HG02943 (cell line): ENCODE measurements around the gene CA5A.
"Not testable (repeated sequence)": the region's sequence is repeated elsewhere in the genome, so short reads cannot be mapped to it uniquely, and the experiment has no call there.

ENCODE experiments used
- ATAC-seq: cut with Tn5 transposase; IDR thresholded peaks from one replicate; pipeline ENCODE4 v1.9.1; 2021; ENCODE audit warnings: mild to moderate bottlenecking, low read depth, moderate library complexity; ENCODE audit not compliant: unreplicated experiment

CA5A gene

DNA sequence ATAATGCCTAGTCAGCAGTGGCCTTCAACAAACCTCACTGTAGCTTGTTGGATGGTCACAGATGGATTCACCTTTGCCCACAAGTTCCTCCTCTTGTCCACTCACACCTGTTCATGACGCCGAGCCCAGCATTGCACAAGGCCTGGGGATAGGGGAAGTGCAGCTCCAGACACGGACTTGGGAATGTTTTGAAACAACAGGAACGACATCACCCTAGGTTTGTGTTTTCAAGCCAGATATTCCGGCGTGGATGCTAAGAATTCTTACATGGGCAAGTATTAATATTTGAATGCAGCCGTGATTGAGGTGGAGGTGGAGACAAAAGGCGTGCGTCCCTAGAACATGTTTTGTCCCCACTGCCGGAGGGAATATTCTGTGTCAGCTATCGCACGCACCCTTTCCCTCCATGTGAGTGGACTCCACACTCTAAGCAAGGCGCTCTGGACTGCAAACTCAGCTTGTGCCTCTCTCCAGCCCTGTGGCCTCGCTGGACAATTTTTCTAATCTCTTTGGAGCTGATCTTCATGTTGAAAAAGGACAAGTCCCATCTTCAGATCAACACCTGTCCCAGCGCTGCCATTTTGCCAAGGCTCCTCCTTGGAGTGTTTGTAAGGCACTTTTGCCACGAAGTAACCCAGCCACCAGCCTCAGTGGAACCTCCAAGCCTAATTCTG lies 12.9 kb upstream of the CA5A start:
- no peak for ATAC-seq

DNA sequence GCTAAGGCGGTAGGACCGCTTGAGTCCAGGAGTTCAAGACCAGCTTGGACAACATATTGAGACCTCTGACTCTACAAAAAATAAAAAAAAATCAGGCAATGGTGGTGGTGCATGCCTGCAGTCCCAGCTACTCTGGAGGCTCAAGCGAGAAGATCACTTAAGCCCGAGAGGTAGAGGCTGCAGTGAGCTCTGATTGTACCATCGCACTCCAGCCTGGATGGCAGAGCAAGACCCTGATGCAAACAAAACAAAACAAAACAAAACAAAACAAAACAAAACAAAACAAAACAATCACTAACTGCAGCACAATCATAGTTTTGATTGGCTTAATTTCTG lies 12.4 kb upstream of the CA5A start:
- no peak for ATAC-seq

DNA sequence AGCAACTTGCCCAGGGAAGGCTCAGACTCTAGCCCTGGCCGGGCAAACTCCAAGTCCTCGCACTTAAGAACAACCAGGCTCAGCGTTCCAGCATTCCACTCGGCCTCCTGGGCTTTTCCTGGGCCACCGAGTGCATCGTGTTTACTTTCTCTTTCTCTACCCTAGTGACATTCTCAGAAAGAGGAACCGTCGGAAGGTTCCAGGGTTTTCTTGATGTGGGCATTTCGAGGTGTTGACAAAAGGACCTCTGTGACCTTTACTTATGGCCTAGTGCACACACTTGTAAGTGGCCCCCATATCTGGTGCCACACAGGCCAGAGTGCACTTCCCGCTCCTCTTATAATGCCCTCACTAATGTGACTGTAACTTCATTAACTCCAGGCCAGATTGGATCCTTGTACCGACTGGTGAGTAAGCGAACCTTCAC lies 11.8 kb upstream of the CA5A start:
- no peak for ATAC-seq

DNA sequence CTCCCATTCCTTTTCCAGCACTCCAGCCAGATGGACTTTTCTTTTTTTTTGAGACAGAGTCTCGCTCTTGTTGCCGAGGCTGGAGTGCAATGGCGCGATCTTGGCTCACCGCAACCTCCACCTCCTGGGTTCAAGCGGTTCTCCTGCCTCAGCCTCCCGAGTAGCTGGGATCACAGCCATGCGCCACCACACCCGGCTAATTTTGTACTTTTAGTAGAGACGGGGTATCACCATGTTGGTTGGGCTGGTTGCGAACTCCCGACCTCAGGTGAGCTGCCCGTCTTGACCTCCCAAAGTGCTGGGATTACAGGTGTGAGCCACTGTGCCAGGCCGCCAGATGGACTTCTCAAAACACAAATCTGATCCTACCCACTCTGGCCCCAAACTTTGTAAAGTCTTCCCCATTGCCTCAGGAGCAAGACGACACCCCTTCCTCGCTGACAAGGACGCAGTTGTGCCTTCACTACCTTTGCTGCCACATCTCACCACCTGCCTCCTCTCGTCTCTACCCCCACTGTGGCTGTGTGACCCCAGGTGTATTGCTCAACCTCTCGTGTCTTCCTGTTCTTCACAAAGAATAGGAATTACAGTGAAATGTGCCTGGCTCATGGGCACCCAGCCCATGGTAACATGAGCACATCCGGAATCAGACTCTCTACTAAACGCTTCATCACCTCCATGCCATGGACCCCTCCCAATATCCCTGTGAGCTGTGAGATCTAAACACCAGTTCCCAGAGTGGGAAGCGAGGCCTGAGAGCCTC lies 11.2 kb upstream of the CA5A start:
- ATAC-seq: no peak

DNA sequence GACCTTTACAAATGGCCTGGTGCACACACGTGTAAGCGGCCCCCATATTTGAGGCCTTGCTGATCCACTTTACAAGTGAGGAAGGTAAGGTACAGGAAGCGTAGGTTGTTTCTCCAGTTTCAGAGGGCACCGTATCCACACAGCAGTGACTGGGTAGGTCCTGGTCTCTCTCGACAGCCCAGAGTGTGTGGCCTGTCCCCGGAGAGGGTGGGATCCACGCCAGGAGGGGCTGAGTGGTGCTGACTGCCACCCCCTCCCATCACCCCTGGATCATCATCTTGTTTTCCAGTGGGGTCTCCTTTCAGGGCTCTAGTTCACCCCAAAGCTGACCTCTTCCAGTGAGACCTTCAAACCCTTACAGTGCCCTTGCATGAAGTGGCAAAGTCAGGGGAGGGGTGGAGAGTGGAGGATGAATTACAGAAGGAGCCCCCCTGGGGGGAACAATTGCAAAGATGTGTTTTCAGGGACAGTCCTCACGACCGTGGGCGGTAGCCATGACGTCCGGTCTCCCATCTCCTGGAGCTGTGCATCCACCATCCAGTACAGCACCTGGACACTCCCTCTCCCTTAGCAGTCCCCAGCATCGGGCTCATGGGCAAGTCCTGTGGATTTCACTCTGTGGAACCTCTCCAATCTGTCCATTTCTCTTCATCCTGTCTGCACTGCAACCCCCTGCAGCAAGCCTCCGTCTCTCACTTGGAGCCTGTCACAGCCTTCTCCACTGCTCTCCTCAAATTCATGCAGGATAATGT lies 10.4 kb upstream of the CA5A start:
- no peak for ATAC-seq

DNA sequence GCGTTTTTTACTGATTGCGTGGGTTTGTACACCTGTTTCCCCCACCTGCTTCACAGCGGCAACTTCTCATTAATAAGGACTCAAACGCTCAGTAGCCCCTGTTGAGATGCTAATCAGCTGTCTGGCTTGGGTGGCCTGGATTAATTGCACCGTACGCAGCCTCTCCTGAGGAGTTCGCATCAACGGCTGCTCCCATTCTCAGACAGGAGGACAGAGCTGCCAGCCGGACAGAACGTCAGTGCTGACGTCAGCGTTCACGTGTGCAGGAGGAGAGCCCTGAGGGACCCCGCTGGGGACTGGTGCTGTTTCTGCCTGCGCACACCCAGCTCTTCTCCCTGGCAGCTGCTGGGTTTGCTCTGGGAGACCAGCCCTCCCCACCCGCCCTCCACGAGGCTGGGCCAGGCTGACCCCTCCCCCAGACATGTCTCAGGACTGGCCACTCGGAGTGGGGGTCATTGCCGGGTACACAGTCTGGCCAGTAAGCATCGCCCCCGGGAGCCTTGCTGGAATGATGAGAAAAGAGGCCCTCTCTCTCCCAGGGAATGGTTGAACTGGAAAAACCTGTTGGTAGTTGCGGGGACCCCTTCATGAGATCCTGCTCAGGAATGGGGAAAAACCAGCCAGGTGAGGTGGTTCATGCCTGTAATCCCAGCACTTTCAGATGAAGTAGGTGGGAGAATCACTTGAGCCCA lies 9.2 kb upstream of the CA5A start:
- ATAC-seq: no peak

DNA sequence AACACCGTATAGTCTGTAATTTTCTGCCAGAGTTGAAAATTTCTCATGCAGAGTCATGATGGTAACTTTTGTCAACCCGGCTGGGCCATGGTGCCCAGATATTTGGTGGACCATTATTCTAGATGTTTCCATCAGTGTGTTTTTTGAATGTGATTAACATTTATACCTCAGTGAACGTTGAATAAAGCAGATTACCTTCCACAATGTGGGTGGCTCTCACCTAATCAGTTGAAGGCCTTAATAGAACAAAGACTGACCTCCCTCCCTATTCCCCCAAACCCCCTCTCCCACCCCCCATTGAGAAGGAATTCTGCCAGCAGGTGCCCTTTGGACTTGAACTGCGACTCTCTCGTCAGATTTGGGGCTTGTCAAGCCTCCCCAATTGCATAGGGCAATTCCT lies 6.4 kb upstream of the CA5A start:
- no peak for ATAC-seq

DNA sequence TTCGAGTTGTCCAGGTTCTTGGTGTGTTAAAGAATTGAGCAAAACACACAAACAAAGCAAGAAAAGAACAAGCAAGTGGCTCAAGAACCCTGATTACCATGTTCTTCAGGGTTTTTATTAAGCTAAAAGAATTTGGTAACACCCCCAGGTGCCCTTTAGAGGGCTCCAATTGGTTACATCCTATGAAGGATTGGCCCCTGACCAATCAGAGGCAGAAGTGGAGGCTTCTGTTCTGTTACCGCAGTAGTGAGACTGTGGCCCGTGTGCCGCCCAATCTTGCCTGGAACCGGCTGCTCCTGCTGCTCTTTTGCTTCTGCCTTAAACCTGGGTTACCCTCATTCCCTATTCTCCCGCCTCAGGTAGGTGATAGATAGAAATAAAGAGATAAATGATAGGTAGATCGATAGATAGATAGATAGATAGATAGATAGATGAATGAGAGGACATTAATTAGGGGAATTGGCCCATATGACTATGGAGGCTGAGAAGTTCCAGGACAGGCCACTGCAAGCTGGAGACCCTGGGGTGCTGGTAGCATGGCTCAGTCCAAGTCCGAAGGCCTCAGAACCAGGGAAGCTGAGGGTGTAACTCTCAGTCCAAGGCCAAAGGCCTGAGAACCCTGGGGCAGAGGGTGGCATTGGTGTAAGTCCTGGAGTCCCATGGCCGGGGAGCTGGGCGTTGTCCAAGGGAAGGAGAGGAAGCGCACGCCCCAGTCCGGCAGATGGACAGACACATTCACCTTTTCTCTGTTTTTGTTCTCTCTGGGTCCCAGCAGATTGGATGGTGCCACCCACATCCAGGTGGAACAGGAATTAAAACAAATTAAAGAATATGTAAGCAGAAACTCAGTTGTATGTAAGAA lies 3.5 kb upstream of the CA5A start:
- ATAC-seq: no peak

DNA sequence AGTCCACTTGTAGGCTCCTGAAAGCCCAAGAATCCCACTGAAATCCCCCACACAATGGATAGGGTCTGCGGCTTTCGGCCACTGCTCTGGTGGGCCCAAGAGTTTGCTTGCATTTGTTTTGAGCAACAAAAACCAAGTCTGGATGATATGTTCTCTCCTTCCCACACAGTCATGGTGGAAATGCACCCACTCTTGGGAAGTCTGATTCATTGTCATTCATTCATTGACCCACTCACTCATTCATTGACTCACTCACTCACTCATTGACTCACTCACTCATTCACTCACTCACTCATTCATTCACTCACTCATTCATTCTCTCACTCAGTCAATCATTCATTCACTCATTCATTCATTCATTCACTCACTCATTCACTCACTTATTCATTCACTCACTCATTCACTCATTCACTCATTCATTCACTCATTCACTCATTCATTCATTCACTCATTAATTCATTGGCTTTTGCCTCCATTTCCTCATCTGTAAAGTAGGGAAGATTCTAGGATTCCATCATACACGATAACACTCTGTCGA lies 2.2 kb upstream of the CA5A start:
- ATAC-seq: no peak

DNA sequence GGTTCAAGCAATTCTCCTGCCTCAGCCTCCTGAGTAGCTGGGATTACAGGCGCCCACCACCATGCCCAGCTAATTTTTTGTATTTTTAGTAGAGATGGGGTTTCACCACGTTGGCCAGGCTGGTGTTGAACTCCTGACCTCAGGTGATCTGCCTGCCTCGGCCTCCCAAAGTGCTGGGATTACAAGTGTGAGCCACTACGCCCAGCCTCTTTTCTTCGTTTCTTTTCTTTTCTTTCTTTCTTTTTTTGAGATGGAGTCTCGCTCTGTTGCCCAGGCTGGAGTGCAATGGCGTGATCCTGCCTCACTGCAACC lies 858 bp upstream of the CA5A start:
- not testable (repeated sequence) for ATAC-seq

DNA sequence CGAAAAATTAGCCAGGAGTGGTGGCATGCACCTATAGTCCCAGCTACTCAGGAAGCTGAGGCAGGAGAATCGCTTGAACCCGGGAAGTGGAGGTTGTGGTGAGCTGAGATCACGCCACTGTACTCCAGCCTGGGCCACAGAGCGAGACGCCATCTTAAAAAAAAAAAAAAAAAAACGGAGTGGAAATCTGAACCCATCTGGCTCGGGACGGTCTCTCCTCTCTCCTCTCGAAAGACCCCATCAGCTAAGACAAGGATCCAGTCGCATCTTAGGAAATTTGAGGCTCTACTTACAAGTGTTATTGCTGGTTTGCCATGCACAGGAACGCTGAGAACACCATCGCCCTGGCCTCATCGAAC lies 334 bp downstream of the CA5A start:
- ATAC-seq: not testable (repeated sequence)

DNA sequence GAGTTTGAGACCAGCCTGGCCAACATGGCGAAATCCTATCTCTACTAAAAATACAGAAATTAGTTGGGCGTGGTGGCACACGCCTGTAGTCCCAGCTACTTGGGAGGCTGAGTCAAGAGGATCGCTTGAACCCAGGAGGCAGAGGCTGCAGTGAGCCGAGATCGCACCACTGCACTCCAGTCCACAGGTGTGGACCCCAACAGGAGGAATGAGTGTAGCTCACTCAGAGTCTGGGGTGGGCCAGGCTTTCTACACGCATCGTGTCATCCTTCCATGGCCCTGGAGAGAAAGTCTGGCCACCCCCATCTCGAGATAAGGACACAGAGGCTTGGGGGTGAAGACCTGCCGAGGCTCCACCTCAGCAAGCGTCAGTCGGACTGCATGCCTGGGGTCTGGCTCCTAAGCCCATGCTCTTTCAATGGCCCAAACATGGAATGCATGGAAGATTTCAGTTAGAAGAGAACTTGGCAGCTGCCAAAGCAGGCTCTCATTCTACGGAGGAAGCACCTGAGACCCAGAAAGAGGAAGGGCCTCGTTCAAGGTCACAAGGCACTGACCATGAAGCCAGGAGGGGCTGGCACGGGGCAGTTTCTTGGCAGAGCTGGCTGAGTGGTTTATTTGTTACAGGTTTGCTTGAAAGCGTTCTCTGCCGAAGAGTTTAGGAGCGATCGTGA lies 1.4 kb downstream of the CA5A start:
- not testable (repeated sequence) for ATAC-seq

DNA sequence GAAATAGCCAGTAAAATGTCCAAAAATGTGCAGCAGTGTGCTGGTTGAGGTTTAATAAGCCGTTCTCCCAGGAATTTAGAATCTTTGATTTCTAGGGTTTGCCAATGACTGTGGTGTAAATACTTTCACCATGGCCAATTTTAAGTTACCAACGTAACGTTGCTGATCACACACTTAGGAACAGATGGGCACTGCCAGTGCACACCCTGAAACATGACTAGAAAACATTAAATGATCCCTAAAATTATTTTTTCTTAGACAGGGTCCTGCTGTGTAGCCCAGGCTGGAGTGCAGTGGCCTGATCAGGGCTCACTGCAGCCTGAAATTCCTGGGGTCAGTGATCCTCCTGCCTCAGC lies 3.2 kb downstream of the CA5A start:
- ATAC-seq: no peak

DNA sequence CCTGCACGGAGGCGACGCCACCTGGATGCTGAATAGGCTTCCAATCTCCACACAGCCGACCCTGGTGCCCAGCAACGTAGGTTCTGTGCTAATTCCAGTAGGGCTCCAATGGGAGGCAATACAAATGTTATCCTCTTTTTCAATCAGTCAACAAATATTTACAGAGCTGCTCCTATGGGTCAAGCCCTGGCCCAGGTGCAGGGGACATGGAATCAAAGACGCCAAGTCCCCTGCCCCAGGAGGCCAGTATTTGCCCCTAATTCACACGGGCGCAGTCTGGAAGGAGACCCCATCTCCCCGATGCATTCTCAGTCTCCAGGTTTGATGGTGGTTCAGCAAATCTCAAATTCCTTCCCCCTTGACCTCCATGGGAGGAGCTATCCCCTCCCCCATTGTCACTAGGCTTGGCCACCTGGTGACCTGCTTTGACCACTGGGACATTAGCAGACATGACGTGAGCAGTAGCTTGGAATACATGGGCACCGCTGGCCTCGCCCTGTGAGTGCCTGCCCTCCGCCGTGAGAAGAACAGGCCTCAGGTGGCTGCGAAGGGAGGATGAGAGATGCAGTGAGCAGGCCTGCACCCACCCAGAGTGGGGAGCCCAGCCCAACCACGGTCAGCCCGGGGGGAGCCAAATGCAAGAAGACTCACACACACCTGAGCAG lies 3.7 kb downstream of the CA5A start:
- not testable (repeated sequence) for ATAC-seq

DNA sequence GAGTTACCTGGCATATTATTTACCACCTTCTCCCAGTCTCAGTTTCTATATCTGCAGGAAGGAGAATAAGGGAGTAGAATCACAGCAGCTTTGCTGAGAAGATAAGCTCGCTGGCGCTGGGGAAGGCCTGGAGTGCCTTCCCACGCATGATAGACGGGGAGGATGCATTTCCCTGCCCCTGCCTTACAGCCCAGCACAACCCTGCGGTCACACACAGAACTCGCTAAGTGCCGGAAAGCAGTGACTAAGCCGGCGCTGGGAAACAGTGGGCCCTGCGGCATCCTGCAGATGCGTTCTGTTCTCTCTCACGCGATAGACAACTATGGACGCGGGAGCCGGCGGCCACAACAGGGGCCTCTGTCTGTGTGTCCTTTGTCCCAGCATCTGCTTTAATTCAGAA lies 4.8 kb downstream of the CA5A start:
- no peak for ATAC-seq

DNA sequence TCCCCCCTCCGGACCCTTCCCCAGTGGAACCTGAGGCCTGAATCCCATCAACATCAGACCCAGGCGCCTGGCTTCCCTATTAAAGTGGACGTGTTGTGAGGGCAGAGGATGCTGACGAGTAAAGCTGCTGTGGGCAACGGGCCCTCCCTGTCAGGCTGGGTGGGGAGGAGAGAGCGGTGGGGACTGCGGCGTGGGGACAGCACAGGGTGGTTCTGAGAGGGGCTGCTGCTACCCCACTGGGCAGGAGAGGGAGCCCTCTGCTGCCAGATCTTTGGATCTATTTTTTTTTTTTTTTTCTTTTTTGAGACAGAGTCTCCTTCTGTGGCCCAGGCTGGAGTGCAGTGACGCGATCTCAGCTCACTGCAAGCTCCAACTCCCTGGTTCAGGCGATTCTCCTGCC lies 5.9 kb downstream of the CA5A start:
- ATAC-seq: no peak

DNA sequence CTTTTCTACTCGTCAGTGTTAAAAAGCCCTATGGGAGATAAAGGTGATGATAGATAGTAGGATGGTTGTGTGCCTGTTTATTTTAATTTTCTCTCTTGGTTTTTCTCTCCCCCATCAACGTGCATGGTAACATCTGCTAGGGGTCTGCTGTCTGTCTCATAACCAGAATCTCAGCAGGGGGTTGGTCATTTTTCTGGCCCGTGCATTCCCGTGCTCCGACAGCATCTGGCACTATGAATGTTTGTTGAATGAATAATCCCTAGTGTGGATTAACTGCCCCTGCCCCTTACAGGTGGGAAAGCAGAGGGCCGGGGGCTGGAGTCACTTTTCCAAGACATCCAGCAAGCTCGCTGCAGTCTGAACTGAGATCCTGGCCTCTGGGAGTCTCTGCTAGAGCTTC lies 6.3 kb downstream of the CA5A start:
- ATAC-seq: no peak

DNA sequence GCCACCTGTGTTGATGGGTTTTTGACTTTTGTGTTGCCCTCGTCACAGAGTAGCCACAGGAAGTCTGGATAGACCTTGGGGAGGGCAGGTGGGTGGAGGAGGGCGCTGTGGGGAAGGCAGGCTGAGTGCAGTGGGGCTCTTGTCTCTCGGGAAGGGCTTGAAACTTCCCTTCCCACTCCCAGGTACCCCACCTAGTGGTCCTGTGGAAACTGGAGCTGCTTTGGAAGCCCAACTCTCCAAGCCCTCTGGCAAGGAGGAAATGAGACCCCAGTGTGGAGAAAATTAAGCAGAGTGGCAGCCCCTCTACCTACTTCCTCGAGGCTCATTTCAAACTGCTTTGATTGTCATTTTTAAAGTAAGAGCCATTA lies 9.2 kb downstream of the CA5A start:
- ATAC-seq: no peak
